OCI-LY3 (cell line): ENCODE data around the gene SLC16A11.
"Not testable (repeated sequence)": the region's sequence is repeated elsewhere in the genome, so short reads cannot be mapped to it uniquely, and the experiment has no call there.

Experiments
- CTCF ChIP-seq: fragments of 200-600, 300-600 bp; sonication (generic); IDR thresholded peaks from 2 replicates; pipeline ENCODE4 v1.5.1; 2014; ENCODE audit warnings: antibody characterized with exemption, low read length, low read depth
- EZH2phosphoT487 ChIP-seq: fragments of 200-600 bp; shearing (Covaris generic); IDR thresholded peaks from 2 replicates; pipeline ENCODE4 v1.6.1; 2018; ENCODE audit warnings: antibody characterized with exemption, mixed run types, low read depth

- TF ChIP-seq CTCF, EZH2phosphoT487: not testable (repeated sequence)
These were observed 6.7 kb upstream of the SLC16A11 start for GRCh38 chr17:7050583-7050982.
